GM19468 (cell line): ENCODE results near the gene SESN1.

ENCODE experiments used
- ATAC-seq: cut with Tn5 transposase; IDR thresholded peaks from one replicate; pipeline ENCODE4 v1.9.1; 2021; ENCODE audit warnings: mild to moderate bottlenecking, moderate library complexity, moderate number of reproducible peaks; ENCODE audit not compliant: unreplicated experiment; ENCODE audit errors: extremely low read depth

The SESN1 gene

DNA sequence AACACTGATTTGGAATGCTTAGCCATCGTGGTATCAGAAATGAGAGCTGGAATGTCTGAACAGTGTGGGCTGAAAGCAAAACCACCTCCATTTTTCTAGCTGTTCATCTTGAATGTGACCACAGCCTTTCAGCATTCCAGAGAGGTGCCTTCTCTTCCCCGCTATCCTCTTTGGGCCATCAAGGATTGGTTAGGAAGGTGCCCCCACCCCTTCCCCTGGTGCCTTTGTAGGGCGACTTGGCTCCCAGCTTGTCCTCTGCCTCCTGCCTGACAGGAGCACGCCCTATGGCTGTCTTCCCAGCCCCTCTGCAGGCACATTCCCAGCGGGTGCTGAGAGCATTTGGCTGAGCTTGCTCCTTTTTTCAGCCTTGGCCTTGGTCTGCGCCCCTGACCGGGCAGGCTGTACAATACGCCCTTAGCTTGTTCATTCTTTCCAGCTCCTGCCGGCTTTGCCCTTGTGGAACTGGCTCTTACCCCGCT, 148.9 kb downstream of the SESN1 start:
- ATAC-seq = no peak

DNA sequence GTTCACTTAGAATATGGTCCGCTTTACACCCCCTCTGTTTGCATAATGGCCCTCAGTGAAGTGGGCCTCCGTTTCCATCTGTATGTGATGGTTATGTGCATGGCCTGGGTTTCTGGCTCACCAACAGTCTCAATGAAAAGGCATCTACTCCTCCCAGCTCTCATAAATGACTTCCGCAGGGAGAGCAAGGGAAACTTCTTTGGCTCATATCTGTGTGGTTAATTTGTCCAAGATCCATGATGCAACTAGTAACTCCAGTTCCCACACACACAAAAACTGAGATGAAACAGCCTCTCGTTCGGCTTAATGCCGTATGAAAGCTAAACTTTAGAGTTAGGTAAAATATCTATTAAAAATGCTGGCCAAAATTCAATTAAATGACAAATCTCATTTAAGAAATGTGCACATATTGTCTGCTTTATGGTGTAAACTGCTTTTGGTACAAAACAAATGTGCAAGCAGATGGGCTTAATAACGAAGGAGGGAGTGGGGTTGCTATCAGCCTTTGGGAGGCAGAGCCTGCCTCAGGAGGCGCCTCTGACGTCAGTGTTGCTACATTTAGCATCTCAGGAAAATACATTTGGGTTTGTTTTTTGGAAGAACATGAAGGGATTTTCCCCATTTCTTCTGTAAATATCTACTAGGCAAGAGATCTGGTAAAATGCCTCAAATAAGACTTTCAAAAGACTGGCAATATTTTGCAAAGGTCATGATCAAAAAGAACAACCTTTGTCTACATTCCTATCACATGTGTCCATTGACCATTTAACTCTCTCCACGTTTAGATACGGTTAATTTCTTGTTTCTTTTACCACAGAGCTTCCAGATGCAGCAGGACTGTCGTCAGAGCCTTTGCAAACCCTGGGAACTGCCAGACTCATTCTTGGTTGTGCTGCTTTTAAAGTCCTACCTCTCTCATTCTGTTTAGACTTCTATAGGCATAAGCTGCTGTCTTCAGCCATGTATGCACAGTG, 149.7 kb downstream of the SESN1 start:
- no peak for ATAC-seq

DNA sequence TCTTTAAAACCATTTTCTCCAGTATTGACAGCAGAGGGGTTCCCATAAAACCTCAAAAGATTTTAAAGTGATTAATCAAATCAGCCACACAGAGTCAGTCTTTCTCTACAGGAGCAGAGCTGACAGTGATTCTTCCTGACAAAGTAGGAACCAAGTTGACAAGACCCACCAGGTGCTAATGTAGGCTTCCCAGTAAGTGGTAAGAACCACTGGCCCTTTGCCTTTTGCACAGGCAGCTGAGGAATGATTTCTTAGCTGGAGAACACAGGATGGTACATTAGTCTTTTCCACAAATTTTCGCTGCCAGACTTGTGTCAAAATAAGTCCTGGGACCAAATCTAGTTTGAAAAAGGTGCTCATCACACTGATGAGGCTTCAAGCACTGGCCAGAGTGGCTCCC, 150.6 kb downstream of the SESN1 start:
- ATAC-seq = no peak

- ATAC-seq = no peak
Measured at GRCh38 chr6:108942556-108943492, 151.8 kb downstream of the SESN1 start.

DNA sequence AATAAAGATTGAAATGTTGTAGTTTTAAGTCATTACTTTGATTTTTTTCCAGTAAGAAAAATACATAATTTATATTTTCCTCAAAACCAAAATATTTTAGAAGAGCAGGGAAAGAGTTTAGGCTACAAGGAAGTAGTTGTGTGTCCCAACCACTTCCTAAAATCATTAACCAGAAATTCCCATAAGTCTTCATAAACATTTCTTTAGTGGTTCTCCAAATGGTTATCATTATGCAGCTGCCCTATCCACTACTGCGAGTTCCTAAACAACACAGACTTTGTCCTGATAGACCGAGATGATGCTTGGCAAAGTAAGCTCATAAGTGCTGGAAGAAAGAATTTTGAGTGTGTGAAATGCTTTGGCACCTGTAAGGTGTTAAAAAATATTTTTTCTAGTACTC, 152.8 kb downstream of the SESN1 start:
- no peak for ATAC-seq

- ATAC-seq = no peak
Measured at GRCh38 chr6:108941281-108941680, 153.4 kb downstream of the SESN1 start.

- ATAC-seq = no peak
Measured at GRCh38 chr6:108940741-108941140, 153.9 kb downstream of the SESN1 start.

DNA sequence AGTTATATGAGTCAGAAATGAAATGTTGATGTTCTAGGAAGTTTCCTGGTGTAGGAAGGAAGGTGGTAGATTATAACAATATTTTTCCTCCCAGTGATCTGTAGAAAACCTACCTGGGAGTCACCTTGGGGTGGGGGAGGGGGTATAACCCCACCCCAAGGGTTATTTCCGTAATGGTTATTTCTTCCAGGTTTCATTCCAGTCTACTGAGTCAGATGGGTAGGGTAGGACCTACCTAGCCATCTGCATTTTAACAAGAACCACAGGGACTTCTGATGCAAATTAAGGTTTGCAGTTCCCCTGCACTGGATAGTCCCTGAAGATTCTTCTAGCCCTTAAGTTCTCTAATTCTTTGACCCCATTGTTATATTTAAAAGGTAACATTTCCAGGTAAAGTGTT, 157.5 kb downstream of the SESN1 start:
- no peak for ATAC-seq
